ENCODE data around the gene GFY. TPM values are rescaled to one million over a fixed set of nuclear protein-coding genes. Genes with fewer than 3 reads are reported as not detected.

The GFY gene
- total RNA-seq, 1 donor: not detected

DNA sequence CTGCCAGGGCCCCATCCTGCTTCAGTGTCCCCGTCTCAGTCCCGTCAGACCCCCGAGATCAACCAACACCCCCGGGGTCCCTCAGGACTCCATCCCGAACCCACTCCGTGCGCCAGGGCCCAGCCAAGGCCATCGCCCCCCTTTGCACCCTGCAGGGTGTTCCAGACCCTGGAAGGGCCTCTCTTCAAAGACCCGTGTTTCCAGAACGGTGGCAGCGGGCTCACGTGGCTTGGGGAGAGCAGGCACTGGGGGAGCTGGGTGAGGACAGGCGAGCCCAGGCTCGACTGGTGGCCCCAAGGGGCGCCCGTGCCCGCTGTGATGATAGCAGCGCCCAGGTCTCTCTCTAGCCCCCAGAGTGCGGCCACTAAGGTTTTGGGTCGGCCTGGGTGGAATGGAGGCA lies 35.8 kb upstream of the GFY start:
- DNase-seq (ENCODE audit: low read depth): no peak
- H3K4me3 ChIP-seq (ENCODE audit: low read depth, low read length): no peak overlapping the region
- TF ChIP-seq, protein P1, sequence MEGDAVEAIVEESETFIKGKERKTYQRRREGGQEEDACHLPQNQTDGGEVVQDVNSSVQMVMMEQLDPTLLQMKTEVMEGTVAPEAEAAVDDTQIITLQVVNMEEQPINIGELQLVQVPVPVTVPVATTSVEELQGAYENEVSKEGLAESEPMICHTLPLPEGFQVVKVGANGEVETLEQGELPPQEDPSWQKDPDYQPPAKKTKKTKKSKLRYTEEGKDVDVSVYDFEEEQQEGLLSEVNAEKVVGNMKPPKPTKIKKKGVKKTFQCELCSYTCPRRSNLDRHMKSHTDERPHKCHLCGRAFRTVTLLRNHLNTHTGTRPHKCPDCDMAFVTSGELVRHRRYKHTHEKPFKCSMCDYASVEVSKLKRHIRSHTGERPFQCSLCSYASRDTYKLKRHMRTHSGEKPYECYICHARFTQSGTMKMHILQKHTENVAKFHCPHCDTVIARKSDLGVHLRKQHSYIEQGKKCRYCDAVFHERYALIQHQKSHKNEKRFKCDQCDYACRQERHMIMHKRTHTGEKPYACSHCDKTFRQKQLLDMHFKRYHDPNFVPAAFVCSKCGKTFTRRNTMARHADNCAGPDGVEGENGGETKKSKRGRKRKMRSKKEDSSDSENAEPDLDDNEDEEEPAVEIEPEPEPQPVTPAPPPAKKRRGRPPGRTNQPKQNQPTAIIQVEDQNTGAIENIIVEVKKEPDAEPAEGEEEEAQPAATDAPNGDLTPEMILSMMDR (IDR thresholded peaks at IDR 0.05; ENCODE audit: insufficient read depth, low read depth, low read length): no peak

DNA sequence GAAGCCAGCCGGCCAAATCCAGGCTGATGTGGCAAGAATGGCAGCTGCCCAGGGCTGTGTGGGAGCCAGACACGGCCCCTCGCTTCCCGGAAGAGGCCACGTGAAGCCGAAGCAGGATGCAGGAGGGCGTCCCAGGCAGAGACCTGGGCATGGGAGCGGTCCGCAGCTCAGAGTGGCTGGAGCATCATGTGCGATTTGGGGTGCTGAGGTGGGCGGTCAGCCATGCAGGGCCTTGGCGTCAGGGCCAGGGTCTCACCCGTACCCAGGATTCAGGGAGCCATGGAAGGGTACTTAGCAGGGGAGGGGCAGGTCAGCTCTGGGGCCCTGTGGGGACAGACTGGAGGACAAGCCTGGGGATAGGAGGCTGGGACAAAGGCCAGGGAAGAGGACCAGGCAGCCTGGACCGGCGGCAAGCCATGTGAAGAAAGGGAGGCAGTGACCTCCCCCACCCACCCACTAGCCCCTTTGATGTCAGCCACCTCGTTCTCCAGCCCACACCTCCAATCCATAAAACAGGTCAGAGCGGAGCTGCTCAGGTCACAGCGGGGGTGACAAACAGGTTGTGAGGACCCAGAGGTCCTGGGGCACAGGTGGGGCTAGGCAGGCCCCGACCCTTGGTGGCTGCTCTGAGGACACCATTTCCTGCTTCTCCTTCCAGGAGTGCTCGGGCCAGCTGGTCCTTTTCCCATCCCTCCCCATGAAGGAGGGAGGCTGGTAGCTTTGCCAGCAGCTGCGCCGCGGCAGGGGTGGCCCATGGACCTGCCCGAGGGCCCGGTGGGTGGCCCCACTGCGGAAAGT lies 34.9 kb upstream of the GFY start:
- TF ChIP-seq, protein P1 (IDR thresholded peaks at IDR 0.05; ENCODE audit: insufficient read depth, low read depth, low read length): no peak

DNA sequence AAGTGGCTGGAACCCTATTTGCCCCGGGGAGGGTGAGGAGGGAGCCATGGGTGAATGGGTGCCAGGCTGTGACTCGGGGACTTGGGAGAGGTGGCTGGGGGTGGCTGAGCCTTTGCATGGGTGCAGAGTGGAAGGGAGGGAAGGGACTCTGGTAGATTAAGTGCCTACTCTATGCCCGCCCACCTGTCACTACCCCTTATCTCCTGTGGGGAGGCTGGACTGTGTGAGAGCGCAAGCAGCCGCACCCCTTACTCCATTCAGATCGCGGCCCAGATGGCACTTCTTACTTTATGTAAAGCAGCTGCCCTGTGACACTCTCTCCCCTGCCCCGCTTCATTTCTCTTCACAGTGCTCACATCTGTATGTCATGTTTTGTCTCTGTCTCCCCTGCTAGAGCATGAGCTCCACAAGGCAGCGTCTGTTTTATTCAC lies 34.2 kb upstream of the GFY start:
- DNase-seq (ENCODE audit: low read depth): no peak
- TF ChIP-seq, protein P1 (IDR thresholded peaks at IDR 0.05; ENCODE audit: insufficient read depth, low read depth, low read length): no peak

More for the DNA sequence above, 34.9 kb upstream of the GFY start:
- H3K4me3 ChIP-seq (ENCODE audit: low read depth, low read length): no peak overlapping the region
- DNase-seq (ENCODE audit: low read depth): no peak

DNA sequence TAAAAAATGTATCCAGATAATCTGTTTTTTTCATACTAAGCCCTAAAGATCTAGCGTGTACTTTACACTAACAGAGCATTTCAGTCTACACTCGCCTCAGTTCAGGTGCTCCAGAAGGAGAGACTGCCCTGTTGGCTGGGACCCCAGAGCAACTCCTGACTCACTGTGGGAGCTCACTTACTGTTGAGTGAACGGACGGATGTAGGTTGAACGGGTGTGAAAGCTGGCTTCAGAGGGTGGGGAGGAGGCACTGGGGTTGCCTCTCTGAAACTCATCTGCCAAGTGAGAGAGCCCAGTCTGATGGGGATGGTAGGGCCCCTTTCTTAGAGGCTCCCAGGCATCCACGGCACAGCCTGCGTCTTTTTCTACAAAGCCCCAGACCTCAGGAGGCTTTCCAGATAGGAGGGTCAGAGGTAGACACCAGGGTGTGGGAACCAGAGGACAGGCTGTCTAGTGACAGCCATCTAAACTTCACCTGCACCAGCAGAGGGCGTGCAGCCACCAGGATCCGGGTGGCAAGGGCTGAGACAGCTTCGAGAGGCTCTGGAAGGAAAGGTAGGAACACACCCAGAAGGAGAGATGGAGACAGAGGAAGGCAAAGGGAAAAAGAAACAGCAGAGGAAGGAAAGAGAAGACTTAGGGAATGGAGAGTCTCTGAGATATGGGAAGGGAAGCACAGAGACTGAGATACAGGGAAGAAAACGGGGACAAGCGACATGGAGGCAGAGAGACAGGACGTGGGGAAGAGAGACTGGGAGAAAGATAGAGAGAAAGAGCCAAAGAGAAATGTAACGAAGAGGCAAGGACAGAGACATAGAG lies 33.4 kb upstream of the GFY start:
- TF ChIP-seq, protein P1 (IDR thresholded peaks at IDR 0.05; ENCODE audit: insufficient read depth, low read depth, low read length): peak; percentile 84
- DNase-seq (ENCODE audit: low read depth): peak; percentile 74
- no peak overlapping the region for H3K4me3 ChIP-seq (ENCODE audit: low read depth, low read length)

More for the DNA sequence above, 34.2 kb upstream of the GFY start:
- H3K4me3 ChIP-seq (ENCODE audit: low read depth, low read length): no peak overlapping the region

DNA sequence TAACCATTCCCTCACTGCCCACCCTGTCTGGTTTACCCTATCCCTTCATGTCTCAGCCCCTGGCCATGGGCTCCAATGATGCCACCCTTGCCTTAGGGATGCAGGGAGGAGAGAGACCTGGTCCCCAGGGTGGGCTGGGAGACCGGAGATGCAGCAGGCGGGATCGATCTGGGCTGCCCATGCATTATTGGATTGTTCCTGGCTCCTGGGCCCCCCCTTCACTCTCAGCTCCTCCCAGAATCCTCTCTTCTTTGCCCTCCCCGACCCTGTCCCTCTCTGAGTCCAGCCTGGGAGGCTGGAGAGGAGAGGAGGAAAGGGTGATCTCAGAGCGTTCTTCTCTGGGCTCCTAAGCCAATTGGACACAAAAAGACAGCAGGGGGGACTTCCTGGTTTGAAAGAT lies 31.3 kb upstream of the GFY start:
- no peak overlapping the region for H3K4me3 ChIP-seq (ENCODE audit: low read depth, low read length)
- no peak for DNase-seq (ENCODE audit: low read depth)
- TF ChIP-seq, protein P1 (IDR thresholded peaks at IDR 0.05; ENCODE audit: insufficient read depth, low read depth, low read length): no peak

DNA sequence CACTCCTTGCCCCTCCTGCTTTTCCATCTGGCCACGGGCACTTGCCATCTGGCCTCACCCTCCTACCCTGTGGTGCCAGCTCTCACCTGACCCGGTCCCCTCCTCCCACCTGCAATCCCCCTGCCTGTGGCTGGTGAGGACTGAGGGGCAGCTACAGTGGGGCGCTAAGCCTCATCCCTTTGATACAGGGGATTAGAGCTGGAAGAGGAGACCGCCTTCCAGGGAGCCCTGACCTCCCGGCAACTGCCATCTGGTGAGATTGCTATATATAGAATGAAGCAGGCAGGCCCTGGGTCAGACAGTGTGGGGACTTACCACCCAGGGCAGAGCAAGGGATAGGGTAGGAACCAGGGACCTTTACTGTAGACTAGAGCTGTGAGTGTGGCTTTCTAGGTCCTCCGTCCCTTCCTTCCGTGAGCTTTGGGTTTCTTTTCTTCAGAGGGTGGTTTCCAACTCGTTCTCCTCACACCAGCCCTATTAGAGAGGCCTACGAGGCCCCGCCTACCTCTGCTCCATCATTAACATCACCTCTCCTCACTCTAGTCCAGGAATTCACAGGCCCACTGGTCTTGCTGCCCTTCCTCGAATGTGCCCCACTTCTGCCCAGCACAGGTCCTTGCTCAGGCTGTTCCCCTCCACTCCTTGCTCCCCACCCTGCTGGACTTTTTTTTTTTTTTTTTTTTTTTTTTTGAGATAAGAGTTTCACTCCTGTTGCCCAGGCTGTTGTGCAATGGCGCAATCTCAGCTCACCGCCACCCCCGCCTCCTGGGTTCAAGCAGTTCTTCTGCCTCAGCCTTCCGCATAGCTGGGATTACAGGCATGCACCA lies 29.4 kb upstream of the GFY start:
- no peak overlapping the region for H3K4me3 ChIP-seq (ENCODE audit: low read depth, low read length)
- TF ChIP-seq, protein P1 (IDR thresholded peaks at IDR 0.05; ENCODE audit: insufficient read depth, low read depth, low read length): no peak
- DNase-seq (ENCODE audit: low read depth): peak; percentile 27

Data from fibroblast of villous mesenchyme (primary cell).